MM.1S (cell line): ENCODE data around the gene MANBA.

Experiments
- CTCF ChIP-seq: fragments of 300-600 bp; sonication (generic); IDR thresholded peaks from 2 replicates; pipeline ENCODE4 v1.5.1; 2016; ENCODE audit warnings: antibody characterized with exemption, low read length, mixed read lengths
- EZH2 ChIP-seq: fragments of 300-600 bp; sonication (generic); optimal IDR thresholded peaks from 2 replicates; pipeline ENCODE3; 2017; ENCODE audit warnings: low read depth, mild to moderate bottlenecking, antibody characterized with exemption, low read length, mixed read lengths

GRCh38 chr4:102684610-102685052 is 76.1 kb downstream of the MANBA start:
- TF ChIP-seq CTCF (no peak), EZH2 (no peak)
